Measurements from ENCODE around the gene CATSPERZ.
"Not testable (repeated sequence)": the region's sequence is repeated elsewhere in the genome, so short reads cannot be mapped to it uniquely, and the experiment has no call there.

GRCh38 chr11:64323984-64324383 is 23.8 kb downstream of the CATSPERZ start:
- not testable (repeated sequence) for TF ChIP-seq ZNF496 (CRISPR knock-in tag; IDR thresholded peaks at IDR 0.05; ENCODE audit: insufficient replicate concordance); CEBPZ (IDR thresholded peaks at IDR 0.05; ENCODE audit: low read length)

All from HepG2 (cell line).